Activated CD8-positive, alpha-beta memory T cell treated with anti-CD3 and anti-CD28 coated beads, Interleukin-2, amount 50 U/mL, for 24 hours (primary cell): Measurements from ENCODE around the gene SC5D.

Source experiments
- DNase-seq: peaks from one replicate; pipeline ENCODE4 v3.0.0-alpha.2; 2020; ENCODE audit errors: extremely low read depth

Gene SC5D, protein sequence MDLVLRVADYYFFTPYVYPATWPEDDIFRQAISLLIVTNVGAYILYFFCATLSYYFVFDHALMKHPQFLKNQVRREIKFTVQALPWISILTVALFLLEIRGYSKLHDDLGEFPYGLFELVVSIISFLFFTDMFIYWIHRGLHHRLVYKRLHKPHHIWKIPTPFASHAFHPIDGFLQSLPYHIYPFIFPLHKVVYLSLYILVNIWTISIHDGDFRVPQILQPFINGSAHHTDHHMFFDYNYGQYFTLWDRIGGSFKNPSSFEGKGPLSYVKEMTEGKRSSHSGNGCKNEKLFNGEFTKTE

DNA sequence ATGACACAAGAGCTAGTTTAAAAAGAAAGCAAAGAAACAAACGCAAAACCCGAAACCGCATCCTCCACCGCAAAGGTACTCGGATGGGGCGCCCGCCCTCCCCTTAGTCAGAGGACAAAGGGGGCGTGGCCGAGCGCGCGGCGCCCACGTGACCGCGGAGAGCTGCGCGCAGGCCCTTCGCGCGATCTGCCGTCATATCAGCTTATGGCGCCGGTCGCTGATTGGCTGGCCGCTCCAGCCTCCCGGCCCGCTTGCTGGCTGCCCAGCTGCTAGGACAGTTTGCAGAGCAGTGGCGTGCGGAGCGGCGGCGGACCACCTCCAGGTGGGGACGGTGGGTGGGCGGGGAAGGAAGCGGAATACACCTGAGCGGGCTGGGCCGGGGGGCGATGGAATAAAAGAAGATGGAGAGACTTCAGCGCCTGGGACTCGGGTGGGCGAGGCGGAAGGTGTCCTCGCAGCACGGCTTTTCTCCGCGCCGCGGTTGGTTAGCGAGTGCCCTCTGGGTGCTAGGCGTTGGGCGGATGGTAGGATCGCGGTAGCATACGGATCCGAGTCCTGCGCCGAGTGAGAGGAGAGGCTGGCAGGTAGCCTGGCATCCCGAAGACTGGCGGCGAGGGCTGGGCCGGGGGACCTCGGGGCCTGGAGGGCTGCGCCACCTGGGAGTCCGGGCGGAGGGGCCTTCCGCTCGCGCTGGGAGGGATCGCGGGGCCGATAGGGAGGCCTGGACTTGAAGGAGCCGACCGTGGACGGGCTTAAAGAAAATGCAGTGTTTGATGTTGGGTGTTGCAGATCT is at the start of gene SC5D:
TSS of gene SC5D (plus strand) at position 277 of the 793 bp plus-strand sequence. CDS start 10,605 bp downstream, outside the sequence.
- DNase-seq: peak; percentile 69

DNA sequence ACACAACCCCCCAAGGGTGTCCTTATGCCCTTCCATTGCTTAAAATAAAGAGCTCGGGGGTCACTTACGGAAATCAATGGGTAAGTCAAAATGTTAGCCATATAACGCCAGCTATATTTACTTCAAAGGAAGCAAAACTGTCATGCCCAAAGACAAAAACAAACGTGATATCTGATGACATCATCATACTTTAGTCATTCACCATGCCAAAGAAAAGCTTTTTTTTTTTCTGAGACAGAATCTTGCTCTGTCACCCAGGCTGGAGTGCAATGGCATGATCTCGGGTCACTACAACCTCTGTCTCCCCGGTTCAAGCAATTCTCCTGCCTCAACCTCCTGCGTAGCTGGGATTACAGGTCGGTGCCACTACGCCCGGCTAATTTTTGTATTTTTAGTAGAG is 47.7 kb upstream of the SC5D start:
- no peak for DNase-seq

DNA sequence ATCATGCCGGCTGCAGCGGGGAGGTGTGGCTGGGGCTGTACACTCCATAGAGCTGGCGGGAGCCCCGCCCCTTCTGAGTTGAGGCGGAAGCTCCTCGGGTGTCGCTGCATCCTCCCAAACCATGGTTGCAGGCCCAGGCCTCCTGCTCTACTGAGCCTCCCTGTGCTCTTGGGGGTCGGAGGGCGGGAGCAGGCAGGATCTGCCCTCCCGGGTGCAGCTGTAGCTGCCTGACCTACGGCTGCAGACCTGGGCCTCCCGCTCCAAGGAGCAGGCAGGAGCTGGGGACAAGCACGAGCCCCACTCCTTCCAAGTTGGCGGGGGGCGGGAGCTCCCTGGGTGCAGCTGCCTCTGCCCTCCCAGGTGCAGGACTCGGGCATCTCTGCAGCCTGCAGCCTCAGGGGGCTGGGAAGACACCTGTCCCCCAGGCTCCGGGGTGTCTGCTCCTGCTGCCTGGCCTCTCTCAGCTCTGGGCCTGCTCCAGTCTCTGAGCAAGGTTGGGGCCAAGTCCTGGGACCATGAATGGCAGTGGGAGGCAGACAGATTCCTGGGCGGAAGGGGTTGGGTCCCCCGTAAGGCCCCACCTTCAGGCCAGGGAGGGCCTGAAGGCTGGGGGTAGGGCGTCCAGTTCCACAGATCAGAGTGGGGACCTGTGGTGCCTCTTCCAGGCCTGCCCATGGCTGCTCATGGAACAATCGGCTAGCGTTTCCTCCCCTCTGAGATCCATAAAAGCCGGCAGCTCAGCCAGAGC is 46.4 kb upstream of the SC5D start:
- DNase-seq: no peak

DNA sequence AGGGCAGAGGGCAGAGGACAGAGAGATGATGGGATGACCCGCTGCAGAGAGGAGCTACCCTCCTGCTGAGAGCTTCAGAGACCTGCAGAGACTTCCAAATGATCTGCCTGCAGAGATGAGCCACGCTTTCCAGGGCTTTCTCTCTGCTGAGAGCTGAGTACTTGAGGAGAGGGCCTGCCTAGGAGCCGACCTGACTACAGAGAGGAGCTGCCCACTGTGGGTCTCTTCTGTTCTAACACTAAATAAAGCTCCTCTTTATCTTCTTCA is 45.9 kb upstream of the SC5D start:
- DNase-seq: no peak

DNA sequence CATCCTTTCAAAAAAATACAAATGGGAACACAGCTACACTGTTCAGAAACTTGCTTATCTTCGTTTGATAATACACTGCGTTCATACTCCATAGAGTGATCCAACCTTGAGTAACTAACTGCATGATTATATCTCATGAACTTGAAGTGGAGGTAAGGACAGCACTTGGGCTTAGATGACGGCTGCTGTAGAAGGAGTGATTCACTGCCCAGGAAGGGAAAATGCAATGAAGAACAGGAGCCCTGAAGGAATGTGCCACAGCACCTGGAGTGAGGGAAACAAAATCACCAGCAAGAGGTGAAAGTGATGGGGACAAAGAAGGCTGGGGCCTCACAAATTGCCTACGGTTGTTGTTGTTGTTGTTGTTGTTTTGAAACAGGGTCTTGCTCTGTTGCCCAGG is 44.1 kb upstream of the SC5D start:
- DNase-seq: no peak

DNA sequence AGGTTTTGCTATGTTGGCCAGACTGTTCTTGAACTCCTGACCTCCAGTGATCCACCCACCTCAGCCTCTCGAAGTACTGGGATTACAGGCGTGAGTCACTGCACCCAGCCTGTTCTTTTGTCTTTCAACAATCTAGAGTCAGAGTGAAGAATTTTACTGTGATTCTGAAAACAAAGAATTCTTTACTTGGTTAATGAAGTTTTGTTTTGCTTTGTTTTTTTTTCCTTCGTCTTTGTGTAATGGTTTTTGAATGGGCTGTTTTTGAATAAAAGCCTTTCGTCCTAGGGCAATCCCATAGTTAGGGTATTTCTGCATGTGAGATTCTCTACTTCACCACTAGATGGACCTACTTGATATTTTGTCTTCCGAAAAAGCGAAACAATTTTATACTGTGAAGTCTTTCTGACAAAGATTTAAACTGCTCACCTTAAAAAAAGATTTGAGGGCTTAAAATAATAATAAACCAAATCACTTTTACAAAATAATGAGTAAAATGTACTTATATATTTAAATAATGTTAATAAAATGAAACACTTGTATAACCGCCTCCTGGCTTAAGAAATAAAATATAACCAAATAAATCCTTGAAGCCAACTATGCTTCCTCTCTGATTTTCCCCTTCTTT is 43.4 kb upstream of the SC5D start:
- DNase-seq: no peak

DNA sequence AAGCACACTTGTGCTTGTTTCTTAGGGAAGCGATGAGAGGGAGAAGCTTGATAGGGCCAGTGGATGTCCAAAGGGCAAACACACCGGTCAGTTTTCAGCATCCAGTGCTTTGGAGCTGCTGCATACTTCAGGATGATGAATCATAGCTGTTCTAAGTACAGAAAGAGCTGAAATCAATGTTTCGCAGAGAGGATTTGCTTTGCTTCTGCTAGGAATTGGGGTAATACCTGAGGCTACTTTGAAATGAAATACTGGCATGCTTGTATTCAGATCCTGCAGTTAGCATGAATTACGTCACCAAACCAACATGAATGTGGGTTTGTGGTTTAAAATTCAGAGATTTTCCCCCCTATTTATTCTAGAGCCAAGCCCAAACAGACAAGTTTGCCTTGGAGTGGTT is 41.7 kb upstream of the SC5D start:
- no peak for DNase-seq

DNA sequence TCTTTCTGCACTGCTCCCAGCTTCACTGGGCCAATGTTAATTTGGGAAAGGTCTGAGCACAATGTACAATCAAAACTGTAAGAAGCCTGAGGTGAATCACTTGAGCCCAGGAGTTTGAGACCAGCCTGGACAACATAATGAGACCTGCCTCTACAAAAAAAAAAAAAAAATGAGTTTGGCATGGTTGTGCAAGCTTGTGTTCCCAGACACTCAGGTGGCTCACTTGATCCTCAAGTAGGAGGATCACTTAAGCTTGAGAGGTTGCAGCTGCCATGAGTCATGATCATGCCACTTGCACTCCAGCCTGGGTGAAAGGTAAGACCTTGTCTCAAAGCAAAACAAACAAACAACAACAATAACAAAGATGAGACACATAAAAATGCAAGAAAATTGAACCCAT is 38.6 kb upstream of the SC5D start:
- DNase-seq: no peak

DNA sequence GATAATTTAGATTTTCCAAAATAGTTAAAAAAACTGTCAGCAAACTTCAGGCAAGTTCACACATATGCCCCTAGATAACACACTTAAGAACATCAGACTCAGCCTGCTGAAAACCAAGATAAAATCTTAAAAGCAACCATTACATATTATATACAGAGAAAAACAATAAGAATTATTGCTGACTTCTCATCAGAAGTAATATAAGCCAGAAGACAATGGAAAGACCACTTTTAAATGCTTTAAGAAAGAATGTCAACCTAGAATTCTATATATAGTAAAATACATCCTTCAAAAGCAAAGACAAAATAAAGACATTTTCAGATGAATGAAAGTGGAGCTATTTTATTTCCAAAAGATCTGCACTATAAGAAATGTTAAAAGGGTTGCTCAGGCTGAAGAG is 37.8 kb upstream of the SC5D start:
- DNase-seq: no peak

DNA sequence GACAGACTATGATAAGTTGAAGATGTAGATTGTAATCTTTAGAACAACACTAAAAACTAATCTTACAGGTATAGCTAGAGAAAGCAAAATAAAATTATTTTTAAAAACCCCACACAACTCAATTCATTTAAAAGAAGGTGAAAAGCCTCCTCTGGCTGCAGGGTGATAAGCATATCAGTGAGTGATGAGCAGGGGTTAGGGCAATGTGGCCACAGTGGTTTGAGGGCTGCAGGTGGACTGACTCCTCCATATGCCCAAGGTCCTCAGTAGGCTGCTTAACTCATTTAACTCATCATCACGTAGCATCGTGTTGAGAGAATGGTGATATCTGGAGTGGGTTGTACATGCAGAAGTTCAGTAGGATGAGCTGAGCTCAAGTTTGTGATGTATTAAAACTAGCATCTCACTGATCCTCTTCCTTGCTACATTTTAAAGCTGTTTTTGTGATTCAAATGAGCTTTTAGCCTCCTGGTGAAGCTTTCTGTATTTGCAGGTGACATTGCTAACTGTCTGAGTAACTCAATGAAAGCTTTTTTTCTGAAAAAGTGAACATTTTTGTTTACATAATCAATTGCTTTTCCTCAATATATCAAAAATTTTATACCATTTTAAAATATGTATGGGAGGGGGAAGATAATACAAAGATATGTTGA is 37.0 kb upstream of the SC5D start:
- no peak for DNase-seq

DNA sequence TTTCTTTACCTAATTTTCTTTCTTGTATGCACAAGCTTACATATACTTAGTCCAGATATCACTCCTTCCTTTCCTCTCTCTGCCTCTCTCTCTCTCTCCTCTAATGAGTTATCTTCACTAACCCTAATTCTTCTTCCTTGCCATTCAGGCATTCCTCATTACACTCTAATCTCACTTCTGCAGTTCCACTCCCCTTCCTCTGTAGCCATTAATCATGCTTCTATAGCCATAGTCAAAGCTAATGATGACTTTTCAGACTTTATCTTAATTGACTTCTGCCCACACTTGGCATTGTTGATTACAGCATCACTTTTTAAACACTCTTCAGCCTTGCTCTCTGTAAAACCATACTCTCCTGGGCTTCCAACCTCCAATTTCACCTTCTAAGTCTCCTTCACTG is 35.3 kb upstream of the SC5D start:
- DNase-seq: no peak

DNA sequence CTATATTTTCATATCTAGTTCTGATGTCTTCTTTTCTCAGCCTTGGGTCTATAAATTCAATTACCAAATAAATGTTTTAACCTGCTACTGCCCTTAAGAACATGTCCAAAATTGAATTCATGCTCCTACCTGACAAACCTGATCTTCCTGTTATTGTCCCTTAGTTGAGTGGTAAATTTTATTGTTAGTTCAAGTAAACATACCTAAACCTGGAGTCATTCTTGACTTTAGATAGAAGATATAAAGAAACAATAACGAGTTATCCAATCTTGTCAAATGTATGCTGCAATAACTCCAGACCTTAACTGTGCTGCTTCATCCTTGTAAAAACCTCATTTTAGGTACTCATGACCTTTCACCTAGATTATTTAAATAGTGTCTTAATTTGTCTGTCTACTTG is 34.6 kb upstream of the SC5D start:
- no peak for DNase-seq

DNA sequence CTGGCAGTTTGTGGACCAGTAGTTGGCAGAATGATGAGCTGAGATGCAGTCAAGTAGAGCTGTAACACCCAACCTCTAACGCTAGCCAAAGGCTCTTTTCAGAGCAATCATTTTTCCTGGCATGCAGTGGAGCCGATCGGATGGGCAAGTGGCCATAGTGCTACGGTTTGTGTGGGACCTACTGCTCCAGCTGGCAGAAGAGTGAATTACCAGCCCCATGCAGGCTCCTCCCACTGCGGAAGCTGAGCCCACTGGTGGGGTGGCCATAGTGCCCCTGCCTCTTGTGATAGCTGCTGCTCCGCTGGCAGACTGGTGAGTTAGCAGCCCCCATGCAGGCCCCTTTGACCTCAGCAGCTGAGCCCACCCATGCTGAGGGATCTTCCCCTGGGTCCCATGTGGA is 27.0 kb upstream of the SC5D start:
- no peak for DNase-seq

DNA sequence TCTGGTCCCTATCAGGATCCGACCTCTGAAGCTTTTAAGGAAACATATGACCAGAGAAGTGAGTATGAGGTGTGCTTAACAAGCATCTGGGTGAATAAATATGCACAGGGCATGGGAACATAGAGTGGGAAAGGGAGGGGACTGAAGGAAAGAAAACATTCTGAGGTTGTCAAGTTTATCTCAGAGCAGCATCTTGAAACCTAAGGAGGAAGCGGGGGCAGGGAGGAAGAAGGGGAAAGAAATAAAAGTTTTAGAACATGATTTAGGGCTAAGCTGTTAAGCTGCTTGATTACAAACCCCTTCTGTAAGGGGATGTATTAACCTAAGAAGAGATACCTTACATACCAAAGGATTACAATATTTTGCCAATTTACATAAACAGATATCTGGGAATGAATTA is 24.0 kb upstream of the SC5D start:
- DNase-seq: no peak

DNA sequence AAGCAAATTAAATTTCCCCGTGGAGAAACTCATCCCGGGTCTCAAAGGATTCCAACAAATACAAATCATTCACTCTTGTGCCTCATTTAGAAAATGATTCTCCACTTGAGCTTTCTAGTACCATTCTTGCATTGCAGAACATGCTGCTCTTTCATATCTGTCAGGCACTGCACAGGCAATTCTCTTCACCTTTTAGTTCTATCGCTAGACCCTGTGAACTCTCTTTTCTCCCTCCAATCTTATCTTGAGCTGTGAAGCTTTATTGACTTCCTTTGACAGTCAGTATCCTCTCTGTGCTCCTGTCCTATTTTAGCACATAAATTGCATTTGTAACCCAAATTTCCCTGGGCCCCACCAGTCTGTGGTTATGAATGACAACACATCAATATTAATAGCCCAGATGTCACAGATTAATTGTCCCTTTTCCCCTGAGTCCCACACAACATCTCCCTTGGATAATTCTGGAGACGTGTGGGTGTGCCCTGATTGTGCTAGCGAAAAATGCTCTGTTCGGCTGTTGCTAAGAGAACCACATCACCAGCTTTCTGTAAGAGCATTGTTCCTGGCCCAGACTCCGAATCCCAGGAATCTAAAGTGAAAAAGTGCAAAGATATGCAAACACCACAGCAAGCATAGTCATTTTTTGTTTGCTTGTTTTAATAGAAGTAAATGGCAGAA is 22.4 kb upstream of the SC5D start:
- DNase-seq: no peak

DNA sequence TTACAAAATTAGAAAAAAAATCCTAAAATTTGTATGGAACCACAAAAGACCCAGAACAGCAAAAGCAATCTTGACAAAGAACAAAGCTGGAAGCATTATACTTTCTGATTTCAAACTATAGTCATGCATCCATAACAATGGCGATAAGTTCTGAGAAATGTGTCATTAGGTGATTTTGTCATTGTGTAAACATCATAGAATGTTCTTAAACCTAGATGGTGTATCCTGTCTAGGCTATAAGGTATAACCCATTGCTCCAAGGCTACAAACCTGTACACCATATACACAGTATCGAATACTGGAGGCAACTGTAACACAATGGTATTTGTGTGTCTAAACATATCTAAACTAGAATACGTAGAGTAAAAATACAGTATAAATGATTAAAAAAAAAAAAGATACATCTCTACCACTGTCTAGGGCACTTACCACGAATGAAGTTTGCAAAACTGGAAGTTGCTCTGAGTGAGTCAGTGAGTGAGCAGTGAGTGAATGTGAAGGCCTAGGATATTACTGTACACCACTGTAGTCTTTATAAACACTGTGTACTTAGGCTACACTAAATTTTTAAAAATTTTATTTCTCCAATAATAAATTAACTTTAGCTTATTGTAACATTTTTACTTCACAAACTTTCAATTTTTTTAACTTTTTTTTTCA is 18.1 kb upstream of the SC5D start:
- DNase-seq: no peak

DNA sequence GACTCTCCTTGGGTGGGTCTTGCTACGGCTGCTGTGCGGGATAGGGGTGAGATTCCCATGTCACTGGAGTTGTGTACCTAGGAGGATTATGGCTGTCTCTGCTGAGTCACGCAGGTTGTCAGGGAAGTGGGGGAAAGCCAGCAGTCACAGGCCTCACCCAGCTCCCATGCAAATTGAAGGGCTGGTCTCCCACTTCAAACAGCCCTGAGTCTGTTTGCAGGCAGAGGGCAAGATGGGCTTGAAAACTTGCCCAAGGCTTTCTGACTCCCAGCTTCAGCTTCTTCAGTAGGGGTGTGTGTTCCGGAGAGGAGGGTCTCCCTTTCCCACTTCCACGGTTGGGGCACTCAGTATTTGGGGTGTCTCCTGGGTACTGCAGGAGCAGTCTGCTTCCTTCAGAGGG is 10.9 kb upstream of the SC5D start:
- DNase-seq: no peak

DNA sequence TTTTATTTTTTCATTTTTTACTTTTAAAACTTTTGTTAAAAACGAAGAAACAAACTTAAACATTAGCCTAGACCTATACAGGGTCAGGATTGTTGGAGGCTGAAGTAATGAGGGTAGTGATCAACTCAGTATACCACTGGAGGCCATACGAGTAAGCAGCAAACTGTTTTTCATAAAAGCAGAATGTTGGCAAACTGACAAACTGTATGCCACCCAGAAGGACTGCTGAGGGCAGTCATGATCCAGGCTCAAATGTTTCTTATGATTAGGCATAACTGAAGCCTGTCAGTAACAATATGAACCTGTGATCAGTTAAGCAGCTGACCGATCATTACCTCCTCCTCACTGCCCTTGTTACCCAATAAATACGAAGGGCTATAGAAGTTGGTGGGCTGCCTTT is 10.2 kb upstream of the SC5D start:
- no peak for DNase-seq

DNA sequence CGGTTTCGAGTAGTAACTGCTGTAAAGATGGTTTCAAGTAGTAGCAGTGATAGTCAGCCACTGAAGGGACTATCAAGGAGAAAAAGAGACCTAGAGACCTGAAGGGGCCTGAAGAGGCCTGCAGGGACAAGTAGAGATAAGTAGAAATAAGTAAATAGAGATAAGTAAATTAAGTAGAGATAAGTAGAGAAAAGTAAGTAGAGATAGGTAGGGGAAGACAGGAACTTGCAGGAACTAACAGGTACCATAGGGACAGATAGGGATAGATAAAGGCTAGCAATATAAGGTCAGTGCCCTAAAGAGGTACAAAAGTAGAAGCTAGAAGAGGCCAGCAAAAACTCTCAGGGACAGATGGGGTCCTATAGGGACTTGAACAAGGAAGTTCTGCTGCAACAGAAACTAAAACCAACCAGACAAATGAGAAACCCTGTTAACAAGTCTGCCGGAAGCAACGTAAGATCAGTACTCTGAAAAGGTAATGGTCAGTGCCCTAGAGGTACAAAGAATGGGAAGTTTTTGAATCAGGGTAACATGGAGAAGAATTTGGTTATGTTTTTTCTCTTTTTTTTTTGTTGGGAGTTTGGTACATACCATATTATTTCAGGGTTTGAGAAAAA is 9.6 kb upstream of the SC5D start:
- no peak for DNase-seq

DNA sequence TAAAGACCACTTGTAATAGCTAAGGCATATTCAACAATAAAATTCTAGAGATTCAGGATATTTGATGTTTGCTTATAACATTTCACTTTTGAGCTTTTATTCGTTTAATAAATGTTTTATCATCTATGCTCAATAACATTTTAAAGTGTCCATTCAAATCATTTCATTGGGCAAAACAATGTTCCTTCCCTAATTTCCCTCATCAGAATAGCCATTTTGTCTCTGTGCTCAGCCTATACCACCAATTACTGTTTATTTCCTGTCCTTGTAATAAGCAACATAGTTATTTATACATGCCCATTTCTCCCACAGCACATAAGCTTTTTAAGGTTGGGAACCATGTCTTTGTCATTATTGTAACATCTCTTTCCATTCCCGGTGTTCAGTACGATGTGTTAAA is 1.3 kb upstream of the SC5D start:
- DNase-seq: no peak
